GM21786 (cell line): Measurements from ENCODE around the gene PEX6.
"Not testable (repeated sequence)": the region's sequence is repeated elsewhere in the genome, so short reads cannot be mapped to it uniquely, and the experiment has no call there.

Source experiments
- ATAC-seq: cut with Tn5 transposase; IDR thresholded peaks from one replicate; pipeline ENCODE4 v1.9.1; 2021; ENCODE audit not compliant: unreplicated experiment

The PEX6 gene

GRCh38 chr6:42968126-42968701 lies 10.8 kb downstream of the PEX6 start:
- no peak for ATAC-seq

- ATAC-seq, result no peak
These were observed 11.8 kb downstream of the PEX6 start for GRCh38 chr6:42967228-42967627.

- ATAC-seq, result no peak
These were observed 12.4 kb downstream of the PEX6 start for GRCh38 chr6:42966571-42966970.

- ATAC-seq, result no peak
These were observed 15.0 kb downstream of the PEX6 start for GRCh38 chr6:42963855-42964605.

- no peak for ATAC-seq
These were observed 15.7 kb downstream of the PEX6 start for GRCh38 chr6:42963179-42963854.

- no peak for ATAC-seq
These were observed 16.3 kb downstream of the PEX6 start for GRCh38 chr6:42962502-42963178.

GRCh38 chr6:42962096-42962495 lies 16.9 kb downstream of the PEX6 start:
- ATAC-seq, result no peak

GRCh38 chr6:42961020-42961470 lies 17.9 kb downstream of the PEX6 start:
- no peak for ATAC-seq

GRCh38 chr6:42960243-42961019 lies 18.6 kb downstream of the PEX6 start, which contains the start of gene GNMT:
TSS of gene GNMT (plus strand) at chr6:42960754. CDS start at chr6:42960768, 14 bp downstream.
- ATAC-seq, result no peak

- no peak for ATAC-seq
These were observed 19.1 kb downstream of the PEX6 start for GRCh38 chr6:42959917-42960242.

- no peak for ATAC-seq
These were observed 20.9 kb downstream of the PEX6 start for GRCh38 chr6:42958125-42958524.

- not testable (repeated sequence) for ATAC-seq
These were observed 24.6 kb downstream of the PEX6 start for GRCh38 chr6:42954405-42954804.

GRCh38 chr6:42952389-42952788 lies 26.6 kb downstream of the PEX6 start:
- ATAC-seq, result no peak

- ATAC-seq, result no peak
These were observed 31.0 kb downstream of the PEX6 start for GRCh38 chr6:42947950-42948349.

- no peak for ATAC-seq
These were observed 36.5 kb downstream of the PEX6 start for GRCh38 chr6:42942444-42942843.

- ATAC-seq, result not testable (repeated sequence)
These were observed 37.6 kb downstream of the PEX6 start for GRCh38 chr6:42941356-42941755.

GRCh38 chr6:42940493-42941045 lies 38.4 kb downstream of the PEX6 start:
- no peak for ATAC-seq

- no peak for ATAC-seq
These were observed 39.2 kb downstream of the PEX6 start for GRCh38 chr6:42939810-42940167.

- ATAC-seq, result no peak
These were observed 39.8 kb downstream of the PEX6 start for GRCh38 chr6:42938987-42939809.

- ATAC-seq, result no peak
These were observed 40.6 kb downstream of the PEX6 start for GRCh38 chr6:42938428-42938796.
